HG02642 (cell line): ENCODE results near the gene AP3B1.
A peak's percentile ranks its signal among the peaks of the same experiment; 100 is the strongest.
"Not testable (repeated sequence)": the region's sequence is repeated elsewhere in the genome, so short reads cannot be mapped to it uniquely, and the experiment has no call there.

ENCODE experiments used
- ATAC-seq: cut with Tn5 transposase; IDR thresholded peaks from one replicate; pipeline ENCODE4 v1.9.1; 2021; ENCODE audit warnings: mild to moderate bottlenecking; ENCODE audit not compliant: unreplicated experiment, poor library complexity

The AP3B1 gene

DNA sequence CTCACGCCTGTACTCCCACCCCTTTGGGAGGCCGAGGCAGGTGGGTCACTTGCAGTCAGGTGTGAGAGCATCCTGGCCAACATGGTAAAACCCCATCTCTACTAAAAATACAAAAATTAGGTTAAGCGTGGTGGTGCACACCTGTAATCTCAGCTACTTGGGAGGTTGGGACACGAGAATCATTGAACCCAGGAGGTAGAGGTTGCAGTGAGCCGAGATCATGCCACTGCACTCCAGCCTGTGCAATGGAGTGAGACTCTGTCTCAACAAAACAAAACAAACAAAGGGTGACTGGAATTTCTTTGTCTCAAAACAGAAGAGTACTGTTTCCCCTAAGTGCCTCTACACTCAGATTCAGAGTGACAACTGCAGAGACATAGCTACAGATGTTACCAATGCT is 116.1 kb downstream of the AP3B1 start:
- no peak for ATAC-seq

DNA sequence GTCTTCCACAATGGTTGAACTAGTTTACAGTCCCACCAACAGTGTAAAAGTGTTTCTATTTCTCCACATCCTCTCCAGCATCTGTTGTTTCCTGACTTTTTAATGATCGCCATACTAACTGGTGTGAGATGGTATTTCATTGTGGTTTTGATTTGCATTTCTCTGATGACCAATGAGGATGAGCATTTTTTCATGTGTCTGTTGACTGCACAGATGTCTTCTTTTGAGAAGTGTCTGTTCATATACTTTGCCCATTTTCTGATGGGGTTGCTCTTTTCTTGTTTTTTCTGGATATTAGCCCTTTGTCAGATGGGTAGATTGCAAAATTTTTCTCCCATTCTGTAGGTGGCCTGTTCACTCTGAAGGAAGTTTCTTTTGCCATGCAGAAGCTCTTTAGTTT is 124.2 kb downstream of the AP3B1 start:
- not testable (repeated sequence) for ATAC-seq

DNA sequence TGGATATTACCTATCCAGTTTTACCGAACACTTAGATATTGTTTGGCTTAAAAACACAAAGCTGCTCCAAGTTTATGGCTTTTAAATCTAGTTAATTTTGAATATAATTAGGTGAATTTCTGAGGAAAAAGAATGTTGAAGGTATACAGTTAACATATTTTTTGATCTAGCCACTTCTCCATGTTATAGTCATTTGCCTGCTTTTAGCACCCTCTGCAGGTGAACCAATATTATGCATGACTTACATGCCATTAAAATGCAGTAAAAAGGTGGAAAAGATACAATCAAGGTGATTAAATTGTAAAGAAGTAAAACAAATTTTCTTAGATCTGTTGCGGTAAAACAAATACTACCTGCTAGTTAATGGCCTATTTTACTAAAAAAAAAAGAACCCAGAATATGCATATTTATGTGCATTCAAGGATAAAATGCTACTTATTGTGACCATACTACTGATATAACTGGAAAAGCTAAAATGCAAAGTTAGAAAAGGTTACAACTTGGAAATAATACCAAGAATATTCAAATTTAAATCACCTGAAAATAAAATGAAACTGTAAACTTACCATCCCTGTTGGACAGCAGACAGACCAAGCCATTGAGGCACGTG is 132.1 kb downstream of the AP3B1 start:
- ATAC-seq = no peak

DNA sequence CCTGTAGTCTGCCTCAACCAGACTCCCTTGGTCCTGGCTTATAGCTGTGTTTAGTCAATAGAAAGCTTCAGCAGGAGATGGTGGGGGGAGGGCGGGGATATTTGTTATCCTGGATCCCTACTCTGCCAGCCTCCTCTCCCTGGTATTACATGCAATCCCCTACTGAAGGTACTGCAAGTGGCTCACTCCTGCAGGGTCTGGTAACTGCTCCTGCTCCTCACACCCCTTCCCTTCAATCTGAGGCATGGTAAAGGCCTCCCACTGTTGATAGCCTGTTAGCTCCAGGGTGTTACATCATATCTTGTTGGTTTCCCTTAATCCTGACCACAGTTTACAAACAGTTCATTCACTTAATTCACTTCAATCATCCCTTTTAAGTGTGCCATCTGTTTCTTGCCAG is 137.5 kb downstream of the AP3B1 start:
- ATAC-seq = no peak

DNA sequence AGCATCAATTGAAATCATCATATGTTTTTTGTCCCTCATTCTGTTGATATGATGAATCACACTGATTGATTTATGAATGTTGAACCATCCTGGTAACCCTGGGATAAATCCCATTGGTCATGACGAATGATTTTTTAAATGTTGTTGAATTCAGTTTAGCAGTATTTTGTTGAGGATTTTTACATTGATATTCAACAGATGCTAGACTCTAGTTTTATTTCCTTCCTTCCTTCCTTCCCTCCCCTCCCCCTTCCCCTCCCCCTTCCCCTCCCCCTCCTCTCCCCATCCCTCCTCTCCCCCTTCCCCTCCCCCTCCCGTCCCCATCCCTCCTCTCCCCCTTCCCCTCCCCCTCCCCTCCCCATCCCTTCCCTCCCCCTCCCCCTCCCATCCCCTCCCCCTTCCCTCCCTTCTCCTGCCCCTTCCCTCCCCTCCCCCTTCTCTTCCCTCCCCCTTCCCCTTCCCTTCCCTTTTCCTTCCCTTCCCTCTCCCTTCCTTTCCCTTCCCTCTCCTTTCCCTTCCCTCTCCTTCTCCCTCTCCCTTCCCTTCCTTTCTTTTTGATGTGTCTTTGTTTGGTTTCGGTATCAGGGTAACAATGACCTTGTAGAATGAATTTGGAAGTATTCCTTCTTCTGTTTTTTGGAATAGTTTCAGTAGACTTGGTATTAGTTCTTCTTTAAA is 142.8 kb downstream of the AP3B1 start:
- no peak for ATAC-seq

DNA sequence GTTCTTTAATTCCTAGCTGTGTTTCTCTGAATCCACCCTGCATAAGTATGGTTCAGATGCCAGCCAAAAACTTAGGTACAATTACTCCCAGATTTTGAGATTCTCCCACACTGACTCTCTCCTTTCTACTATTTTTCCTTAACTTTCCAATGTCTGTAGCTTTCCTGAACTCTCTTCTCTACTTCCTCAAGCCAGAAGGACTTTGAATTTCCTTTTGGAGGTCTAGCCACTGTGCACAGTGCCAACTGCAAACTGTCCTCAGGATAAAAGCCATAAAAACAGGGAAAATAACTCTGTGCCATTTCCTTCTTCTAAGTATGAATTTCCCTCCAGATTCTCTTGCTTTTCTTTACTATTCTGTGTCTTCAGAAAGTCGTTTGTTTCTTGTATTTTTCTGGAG is 157.2 kb downstream of the AP3B1 start:
- no peak for ATAC-seq

DNA sequence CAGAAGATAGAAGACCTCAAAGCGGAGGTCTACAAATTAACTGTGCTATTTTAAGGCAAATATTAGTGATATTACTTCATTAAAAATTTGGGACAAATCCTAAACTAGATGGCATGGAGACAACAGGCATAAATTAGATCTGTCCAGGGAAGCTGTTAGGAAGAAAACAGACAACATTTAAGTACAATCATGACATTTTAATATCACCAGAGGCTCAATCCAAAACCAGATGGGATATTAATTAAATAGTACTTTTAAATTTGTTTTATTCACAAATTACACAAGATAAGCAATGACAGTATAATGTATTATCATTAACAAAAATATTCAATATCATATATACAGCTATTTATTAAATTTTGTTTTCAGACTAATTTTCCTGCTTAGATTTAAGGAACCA is 161.1 kb downstream of the AP3B1 start:
- no peak for ATAC-seq

DNA sequence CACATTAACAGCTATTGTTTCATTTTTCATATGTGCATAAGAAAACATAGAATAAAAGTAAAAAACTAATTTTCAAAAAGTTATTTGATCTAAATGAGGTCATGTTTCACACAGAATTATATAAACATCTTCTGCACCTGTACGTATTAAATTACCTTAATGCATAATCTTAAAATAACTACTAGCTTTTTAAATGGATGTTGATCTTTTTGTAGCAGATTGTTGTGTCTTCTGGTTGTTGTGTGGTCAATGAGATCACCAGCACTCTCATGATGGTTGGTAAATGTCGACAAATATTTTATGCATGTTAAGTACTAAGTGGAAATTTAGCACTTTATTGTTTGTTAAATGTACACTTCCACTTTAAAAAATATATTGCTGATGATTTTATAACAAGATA is 162.0 kb downstream of the AP3B1 start:
- ATAC-seq = no peak

DNA sequence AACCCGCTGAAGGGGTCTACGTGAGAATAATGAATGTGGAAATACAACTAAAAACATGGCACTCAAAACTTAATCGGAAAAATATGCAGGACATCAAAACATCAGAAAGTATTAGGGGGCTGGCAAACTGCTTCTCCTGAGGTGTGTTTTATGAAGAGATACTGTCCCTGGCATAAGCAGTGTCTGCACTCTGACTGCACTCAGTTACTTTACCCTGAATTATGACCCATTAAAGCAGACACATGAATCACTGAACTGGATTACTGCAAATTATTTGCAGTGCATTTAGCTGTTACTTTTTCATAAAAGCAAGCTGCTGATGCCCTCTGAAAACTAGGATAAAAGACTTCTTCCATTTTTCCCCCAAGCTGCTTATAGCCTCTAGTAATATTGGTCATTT is 164.9 kb downstream of the AP3B1 start:
- no peak for ATAC-seq

DNA sequence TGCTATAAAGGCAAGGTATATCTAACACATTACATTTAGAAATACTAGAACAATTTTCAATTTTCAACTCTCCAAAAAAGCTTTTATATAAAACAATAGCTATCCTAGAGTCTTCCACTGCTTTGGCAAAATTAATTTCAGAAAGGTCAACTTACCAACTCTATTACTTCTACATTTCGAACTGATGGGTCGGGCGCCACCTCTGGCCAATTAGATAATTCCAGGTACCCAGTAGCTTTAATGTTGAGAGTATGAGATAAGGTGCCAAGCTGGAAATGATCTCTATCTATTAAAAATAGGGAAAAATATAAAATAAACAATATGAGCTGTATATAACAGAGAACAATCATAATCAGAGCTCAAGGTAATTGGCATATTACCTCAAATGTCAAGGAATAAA is 166.6 kb downstream of the AP3B1 start:
- ATAC-seq = no peak

DNA sequence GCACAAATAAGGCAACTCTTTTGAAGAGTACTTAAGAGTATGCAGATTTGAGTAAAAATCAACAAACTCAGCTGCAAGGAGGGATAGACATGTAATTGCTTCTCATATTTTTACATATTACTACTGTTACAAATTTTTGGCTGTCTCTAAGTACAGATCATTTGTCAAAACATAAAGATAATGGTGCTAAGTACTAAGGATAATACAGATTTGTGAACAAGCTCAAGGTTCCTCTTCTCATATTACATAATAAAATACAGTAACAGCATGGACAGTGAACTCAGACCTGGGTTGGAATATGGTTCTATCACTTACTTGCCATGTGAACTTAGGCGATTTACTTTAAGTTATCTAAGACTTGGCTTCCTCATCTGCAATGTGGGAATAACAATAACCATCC is 168.0 kb downstream of the AP3B1 start:
- no peak for ATAC-seq

DNA sequence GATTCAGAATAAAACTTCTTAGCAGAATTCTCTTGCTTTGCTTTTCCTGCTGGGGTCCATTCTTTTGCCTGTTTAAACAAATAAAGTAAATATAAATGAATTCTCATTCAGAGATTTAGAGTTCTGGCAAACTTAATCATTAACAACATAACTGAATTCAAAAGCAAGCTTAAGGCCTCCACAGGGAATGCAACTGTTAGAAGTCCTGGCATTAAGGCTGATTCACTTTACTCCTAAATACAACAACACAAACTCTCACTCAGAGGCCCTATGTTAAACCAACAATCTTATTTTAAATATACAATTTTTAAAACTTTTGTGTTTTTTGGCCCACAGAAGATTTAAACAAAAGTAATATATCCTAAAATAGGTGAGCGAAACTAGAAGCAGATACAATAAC is 178.3 kb downstream of the AP3B1 start:
- ATAC-seq = no peak

DNA sequence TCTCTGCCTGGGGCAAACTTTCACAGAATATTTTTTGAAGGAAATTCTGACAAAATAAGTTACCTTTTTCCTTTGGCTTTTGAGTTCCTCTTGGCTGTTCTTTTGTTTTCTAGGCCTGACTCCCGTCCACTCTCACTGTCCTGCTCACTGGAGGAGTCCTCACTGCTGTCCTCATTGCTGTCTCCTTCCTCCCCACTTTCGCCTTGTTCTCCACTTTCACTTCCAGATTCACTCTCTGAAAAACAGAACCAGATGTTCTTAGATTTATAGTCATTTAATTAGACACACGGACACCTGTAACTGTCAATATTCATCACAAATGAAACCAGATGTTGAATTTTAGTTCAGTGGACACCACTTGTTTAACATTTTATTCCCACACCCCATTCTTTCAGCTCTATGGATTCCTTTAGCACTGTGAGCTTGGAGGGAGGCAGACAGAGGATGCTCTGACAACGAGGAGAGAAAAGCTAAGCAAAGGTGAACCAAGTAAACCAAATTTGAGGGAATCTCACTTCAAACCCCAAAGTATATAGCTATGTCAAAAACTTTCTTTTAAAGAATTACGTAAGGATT is 180.7 kb downstream of the AP3B1 start:
- no peak for ATAC-seq

DNA sequence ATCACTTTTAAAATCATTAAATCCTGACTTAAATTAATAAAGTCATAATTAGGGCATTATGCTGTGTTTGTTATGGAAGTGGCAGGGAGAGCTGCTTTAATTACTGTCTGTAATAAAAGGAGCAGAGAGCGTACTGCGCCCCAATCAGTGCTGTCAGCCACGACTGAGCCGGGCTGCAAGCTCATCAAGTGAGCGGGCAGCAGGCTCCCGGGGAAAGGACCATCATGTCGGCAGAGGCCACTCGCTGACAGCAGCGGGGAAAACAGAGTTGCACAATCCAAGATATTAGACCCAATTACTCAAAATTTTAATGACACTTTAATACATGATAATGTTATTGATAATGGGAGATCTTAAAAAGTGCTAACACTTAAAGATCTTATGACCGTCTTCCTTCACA is 181.6 kb downstream of the AP3B1 start:
- ATAC-seq = no peak

DNA sequence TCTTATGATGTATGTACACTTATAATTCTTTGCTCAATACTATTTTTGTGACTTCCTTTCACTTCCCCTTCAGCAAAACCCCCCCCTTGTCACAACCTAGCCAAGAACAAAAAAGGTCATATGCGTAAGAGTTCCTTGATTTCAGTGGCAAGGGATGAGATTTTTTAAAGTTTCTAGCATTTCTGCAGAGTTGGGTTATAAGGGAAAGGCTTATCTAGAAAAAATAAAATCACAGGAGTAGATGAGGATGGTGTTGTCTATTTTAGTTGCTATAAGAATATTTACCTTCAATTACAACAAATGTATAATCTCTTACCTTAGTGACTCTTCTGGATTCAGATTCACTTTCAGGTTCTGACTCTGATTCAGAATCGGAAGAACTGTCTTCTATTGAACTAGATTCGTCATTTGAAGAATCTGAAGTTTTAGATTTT is 184.6 kb downstream of the AP3B1 start:
- ATAC-seq = peak; percentile 68

DNA sequence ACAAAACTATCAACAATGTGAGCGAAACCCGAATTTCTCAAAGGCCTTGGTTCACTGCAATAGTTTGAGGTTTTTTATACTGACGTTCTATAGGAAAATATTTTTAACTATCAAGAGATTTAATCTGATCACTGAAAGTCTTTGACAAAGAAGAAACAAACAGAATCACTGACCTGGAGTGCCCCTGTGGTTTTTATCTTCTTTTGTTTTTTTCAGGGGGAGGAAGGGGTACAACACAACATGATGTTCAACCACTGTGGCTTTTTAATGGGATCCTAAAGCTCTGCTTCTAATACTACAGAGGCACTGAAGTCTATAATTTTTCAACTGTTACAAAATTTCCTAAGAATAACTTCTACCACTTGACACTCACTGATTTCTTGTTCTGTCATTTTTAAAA is 185.9 kb downstream of the AP3B1 start:
- no peak for ATAC-seq

DNA sequence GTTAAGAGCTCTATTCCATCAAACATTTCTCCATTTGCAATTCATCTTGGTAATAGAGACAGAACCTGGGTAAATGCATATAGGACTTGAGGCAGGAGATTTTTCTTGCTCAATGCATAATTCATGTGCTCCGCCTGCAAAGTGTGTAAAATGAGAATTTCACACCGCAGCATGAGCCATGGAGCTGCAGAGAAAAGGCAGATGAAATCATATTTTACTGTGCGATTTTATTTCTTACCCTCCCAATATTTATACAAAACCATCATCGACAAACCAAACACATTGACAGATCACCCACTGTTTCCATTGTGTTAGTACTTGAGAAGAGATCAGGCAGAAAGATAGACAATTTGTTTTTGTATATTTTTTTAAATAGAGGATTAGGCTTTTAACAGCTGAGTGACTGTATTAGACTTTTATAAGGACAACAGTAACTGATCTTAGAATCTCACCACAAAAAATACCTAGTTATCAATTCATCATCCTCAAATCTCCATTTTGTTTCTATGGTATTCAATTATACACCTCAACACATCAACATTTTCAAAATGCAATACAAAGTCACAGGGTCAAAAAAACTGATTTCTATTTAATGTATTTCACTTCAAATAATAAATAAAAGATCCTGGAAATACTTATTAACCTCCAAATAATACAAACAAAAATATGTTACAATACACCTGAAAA is 191.1 kb downstream of the AP3B1 start:
- no peak for ATAC-seq

DNA sequence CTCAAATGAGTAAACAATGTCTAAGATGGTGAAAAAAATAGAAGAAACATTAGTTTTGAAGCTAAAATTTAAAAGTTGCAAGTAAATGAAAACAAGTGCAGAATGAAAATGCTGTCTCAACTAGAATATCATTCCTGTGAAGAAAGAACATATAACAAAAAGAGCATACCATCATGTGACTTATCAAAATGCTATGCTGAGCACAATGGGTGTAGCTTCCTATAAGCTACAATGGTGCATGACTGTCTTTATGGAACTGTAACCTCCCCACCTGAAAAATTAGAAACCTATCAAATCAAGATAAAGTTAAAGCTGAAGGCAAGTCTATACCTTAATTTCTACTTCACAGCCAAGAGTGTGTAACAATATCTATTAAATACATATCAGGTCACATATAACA is 192.0 kb downstream of the AP3B1 start:
- no peak for ATAC-seq

DNA sequence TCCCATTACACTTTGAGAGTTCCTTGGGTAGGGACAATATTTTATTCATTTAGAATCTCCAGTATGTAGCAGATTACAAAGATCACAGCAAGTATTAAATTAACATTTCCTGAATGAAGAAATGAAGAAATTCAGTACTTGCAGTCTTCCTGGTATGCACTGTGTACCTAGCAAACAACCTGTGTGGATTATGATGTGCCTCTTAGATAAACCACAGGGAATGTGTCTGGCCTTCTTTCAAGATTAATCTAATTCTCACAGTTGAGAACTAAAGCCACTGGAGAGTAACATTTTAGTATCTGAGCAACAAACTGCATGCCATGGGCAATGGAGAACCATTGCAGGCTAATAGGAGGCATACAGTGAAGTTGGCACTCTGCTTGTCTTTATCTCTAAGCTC is 199.4 kb downstream of the AP3B1 start:
- no peak for ATAC-seq

DNA sequence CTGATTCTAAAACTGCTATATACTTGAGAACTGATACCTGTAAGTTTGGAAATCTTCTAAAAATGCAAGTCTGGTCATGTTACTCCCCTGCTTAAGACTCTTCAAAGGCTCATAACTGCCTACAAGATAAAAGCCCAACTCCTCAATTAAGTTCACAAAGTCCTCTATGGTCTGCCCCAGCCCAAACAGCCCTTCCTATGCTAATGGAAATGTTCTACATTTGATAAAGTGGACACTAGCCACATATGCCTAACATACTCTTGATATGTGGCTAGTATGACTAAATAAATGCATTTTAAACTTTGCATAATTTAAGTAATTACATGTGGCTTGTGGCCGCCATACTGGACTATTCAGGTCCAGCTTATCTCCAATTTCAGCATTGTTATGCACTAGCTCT is 204.5 kb downstream of the AP3B1 start:
- no peak for ATAC-seq

DNA sequence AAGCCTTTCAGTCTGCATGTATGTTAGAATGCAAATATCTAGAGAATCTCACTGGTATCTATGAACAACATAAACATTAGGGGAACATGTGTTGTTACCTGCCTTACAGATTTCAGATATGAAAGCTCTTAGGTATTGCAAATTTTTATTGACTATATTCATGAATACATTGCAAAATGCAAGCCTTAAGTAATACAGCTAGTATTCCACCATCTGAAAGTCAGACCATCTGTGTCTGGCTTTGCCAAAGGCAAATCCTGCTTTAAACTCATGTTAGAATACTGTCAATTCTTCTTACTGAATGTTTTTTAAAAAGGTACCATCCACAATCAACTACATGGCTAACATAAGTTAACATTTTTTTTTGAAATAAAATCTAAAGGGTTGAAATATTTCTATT is 215.6 kb downstream of the AP3B1 start:
- ATAC-seq = no peak
